OCI-LY1 (cell line): Measurements from ENCODE around the gene ZNF441.
A peak's percentile ranks its signal among the peaks of the same experiment; 100 is the strongest.

Experiments
- EZH2 ChIP-seq: fragments of 200-600 bp; sonication (generic), shearing (Covaris generic); IDR thresholded peaks from 2 replicates; pipeline ENCODE4 v1.8.0; 2017; ENCODE audit warnings: borderline replicate concordance, mixed run types, mild to moderate bottlenecking, antibody characterized with exemption, low read length, moderate library complexity, mixed read lengths
- TF ChIP-seq, protein P1 (sequence below): fragments of 200-600 bp; sonication (generic), shearing (Covaris generic); IDR thresholded peaks from 2 replicates; pipeline ENCODE4 v1.5.1; 2017; ENCODE audit warnings: mild to moderate bottlenecking, antibody characterized with exemption, low read length, moderate library complexity, mixed read lengths

- TF ChIP-seq, protein P1, sequence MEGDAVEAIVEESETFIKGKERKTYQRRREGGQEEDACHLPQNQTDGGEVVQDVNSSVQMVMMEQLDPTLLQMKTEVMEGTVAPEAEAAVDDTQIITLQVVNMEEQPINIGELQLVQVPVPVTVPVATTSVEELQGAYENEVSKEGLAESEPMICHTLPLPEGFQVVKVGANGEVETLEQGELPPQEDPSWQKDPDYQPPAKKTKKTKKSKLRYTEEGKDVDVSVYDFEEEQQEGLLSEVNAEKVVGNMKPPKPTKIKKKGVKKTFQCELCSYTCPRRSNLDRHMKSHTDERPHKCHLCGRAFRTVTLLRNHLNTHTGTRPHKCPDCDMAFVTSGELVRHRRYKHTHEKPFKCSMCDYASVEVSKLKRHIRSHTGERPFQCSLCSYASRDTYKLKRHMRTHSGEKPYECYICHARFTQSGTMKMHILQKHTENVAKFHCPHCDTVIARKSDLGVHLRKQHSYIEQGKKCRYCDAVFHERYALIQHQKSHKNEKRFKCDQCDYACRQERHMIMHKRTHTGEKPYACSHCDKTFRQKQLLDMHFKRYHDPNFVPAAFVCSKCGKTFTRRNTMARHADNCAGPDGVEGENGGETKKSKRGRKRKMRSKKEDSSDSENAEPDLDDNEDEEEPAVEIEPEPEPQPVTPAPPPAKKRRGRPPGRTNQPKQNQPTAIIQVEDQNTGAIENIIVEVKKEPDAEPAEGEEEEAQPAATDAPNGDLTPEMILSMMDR: peak; percentile 34; the same call in 1 of the 2 replicates
- TF ChIP-seq EZH2: no peak
These were observed 31.9 kb downstream of the ZNF441 start, which contains the start of gene ZNF491 for GRCh38 chr19:11798391-11799330.
